EL (cell line): ENCODE data around the gene INSL6.
A peak's percentile ranks its signal among the peaks of the same experiment; 100 is the strongest.
"Not testable (repeated sequence)": the region's sequence is repeated elsewhere in the genome, so short reads cannot be mapped to it uniquely, and the experiment has no call there.

ENCODE experiments used
- DNase-seq: peaks from one replicate; pipeline ENCODE4 v3.0.0-alpha.2; 2016

The INSL6 gene, protein sequence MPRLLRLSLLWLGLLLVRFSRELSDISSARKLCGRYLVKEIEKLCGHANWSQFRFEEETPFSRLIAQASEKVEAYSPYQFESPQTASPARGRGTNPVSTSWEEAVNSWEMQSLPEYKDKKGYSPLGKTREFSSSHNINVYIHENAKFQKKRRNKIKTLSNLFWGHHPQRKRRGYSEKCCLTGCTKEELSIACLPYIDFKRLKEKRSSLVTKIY

DNA sequence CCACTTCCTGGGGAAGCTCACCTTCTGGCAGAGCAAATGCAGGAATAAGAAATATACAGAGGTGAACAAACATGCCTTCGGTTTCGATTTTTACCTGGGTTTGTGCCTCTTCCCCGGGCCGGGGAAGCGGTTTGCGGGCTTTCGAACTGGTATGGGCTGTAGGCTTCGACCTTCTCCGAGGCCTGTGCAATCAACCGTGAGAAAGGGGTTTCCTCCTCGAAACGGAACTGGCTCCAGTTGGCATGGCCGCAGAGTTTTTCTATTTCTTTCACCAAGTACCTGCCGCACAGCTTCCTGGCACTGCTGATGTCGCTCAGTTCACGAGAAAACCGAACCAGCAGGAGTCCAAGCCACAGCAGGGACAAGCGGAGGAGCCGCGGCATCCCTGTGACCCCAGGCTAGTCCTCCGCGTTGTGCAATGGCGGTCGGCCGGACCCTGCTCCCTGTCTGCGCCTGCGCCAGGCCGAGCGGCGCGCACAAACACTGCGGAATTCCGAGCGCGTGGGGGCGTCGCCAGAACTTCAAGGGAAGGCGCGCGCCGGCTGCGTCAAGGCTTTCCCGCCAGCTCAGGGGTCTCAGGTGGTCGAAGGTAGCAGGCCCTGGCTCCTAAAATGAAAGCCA lies at the start of gene INSL6:
Gene INSL6 (minus strand): TSS at position 420 of the 621 bp plus-strand sequence. CDS start 37 bp downstream, at position 383.
- no peak for DNase-seq

DNA sequence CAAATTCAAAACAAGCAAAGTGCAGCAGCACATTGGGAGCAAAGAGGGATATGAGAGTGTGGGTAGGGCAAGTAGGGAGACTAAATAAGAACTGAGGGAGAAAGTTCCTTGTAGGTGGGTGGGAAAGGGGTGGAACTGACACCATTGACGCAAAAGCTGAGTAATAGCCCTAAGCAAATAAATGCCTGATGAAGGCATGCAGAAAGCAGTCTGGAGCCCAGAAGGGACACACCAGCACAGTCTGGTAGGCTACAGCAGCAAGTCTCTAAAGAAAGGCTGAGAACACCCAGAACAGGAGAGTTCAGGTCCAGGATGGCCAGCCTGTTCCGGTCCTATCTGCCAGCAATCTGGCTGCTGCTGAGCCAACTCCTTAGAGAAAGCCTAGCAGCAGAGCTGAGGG lies 45.8 kb upstream of the INSL6 start, which contains the start of gene INSL4:
Gene INSL4 (plus strand): TSS at position 208 of the 400 bp plus-strand sequence. CDS start 105 bp downstream, at position 313.
- DNase-seq, result peak; percentile 20

DNA sequence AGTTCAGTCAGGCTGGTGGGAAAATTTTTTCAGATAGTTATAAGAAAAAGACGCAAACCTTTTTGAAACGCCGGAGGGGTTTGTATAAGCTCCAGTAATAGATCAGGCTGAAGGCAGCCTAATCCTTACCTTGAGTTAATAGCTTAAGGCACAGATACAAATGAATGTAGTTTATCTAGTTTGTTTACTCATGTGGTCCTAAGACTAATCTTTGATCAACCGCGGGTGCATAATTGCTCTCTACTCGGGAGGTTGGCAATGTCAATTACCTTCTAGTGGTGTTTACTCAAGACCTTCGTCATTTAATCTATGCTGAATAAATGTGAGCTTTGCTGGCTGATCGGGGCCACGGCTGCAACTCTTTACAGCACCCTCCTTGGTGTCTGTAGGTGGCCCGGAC lies 45.1 kb upstream of the INSL6 start:
- no peak for DNase-seq

DNA sequence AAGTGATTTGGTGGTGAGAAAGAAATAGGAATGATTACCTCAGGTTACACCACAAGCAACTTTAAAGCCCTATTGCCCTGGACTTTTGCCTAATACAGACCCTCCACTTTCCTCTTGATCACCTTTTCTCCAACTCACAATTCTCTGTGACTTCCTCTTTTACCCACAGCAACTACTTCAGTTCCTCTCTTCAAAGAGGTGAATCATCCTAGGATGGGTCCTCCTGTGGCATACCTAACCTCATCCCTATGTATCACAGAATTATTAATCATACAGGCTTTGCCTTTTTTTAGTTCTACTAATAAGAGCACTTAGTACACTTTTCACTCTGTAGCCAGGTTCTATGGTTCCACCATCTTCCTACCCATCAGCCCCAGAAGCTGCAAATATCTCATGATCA lies 19.6 kb upstream of the INSL6 start:
- no peak for DNase-seq

DNA sequence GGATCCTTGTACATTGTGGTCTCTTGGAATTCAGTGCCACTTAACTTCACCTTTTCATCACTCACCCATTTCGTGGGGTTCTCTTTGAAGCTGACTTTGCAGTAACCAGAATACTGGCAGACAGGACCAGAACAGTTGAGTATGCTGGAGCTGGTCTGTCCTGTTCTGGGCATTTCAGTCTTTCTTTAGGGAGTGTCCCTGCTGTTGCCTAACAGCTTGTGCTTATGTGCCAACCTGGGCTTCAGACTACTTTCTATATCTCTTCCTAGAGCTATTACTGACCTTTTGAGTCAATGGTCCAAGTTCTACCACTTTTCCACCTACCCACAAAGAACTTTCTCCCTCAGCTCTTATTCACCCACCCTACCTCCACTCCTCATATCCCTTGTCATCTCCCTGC lies 10.0 kb upstream of the INSL6 start:
- DNase-seq, result no peak

DNA sequence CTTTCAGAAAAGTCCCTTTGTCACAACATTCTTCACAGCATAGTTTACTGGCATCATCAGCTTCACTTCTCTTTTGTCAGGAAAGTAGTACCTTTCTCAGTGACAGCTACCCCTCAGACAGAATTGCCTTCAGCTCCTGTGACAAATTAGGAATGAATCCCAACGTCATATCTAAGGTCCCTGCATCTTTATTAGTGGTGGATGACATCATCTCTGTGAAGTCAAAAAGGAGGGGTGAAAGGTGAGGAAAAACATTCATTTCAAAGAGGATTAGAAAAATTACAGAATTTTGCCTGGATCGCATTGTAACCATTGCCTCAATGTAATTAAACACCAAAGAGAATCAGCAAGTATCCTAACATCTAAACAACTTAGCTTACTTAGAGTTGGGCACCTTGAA lies 7.9 kb upstream of the INSL6 start:
- no peak for DNase-seq

DNA sequence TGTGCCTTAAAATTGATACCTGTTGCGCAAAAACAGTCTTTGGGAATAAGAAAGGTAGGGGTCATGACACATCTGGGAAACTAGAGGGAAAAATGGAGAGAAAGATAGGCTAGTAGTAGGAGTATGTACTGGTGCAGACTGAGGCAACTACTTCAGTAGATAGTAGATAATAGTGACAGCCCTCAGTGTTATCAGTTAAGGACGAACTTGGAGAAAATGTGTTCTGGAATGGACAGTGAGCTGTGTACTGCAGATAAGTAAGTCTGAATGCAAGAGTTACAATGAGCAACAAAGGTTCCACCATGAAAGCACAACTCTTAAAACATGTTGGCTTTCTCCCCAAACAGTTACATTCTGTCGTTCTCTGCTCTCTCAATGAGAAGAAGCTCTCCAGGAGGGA lies 6.5 kb upstream of the INSL6 start:
- DNase-seq, result no peak

DNA sequence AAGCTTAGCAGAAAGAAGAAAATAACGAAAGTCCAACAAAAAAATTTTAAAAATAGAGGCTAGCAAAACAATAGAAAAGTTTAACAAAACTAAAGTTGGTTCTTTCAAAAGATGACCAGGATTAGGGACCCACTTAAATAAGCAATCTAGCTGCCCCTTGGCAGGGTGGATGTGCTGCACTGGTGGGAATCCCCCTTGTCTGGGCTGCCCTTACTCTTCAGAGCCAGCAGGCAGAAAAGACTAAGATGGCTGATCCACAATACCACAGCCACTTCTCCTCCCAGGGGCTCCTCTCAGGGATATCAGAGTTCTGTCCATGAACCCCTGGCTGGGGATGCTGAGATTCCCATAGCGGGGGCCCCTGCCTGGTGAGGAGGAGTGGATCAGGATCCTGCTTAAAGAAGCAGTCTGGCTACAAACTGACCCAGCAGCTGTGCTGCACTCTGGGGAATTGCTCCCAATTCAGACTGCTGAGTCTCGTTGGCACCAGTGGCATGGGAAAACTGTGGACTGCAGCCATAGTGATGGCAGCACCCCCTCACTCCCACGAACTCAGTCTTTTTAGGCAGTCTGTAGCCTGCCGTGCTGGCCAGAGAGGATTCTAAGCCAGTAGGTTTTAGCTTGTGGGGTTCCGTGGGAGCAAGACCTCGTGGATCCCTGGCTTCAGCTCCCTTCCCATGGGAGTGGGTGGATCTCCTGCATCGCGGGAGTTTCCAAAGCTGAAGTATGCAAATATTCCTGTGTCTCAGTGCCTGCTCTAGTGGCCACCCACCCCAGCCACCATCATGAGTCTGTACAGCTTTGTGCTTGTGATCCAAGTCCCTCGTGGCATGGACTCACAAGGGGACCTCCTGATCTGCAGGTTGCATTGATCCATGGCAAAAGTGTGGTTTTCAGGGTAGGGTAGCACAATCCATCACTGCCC lies 2.9 kb upstream of the INSL6 start:
- DNase-seq, result no peak

DNA sequence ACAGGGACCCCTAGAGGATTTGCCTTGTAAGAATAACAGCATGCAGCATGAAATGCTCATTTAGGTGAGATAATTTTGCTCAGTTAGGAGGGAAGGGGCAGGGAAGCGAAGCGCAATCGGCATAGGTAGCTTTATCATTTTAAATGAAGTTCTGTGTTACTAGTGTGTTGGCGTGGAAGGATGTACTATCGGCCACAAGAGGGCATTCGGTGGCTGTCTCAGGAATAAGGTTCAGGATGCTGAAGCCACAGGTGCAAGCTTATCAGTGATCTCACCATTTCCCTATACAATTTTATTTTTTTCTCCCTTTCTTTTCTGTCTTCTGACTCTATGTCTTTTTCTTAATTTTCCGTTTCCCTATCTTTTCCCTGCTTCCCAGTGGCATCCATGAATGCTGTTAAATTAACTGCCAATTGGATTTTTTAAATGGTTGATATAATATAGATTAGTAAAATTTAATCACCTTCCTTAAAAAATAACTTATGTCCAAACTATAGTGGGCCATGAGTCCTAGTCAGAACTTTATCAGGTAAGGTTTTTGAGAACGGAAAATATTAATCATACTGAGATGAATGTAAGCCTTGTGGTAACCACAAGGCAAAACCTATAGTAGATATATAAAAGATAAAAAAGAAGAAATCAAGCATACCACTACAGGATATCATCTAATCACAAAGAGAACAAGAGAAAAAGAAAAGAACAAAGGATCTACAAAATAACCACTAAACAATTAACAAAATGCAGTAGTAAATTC lies 1.2 kb upstream of the INSL6 start:
- DNase-seq, result peak; percentile 61

DNA sequence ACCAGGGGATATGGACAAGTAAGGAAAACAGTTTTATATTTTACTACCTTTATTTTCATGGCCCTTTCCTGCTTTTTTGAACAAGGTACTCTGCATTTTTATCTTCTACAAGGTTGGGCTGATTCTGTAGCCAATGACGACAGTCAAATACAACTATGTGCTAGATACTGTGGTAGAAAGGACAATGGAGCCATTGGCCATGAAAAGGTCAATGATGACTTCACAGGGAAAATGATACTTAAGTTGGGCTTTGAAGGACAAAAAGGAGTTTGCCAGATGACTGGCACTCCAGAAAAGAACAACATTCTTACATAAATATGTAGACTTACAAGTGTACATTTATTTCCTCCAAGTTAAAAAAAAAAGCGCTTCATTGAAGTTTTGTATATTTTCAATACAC lies 663 bp downstream of the INSL6 start:
- DNase-seq, result no peak

DNA sequence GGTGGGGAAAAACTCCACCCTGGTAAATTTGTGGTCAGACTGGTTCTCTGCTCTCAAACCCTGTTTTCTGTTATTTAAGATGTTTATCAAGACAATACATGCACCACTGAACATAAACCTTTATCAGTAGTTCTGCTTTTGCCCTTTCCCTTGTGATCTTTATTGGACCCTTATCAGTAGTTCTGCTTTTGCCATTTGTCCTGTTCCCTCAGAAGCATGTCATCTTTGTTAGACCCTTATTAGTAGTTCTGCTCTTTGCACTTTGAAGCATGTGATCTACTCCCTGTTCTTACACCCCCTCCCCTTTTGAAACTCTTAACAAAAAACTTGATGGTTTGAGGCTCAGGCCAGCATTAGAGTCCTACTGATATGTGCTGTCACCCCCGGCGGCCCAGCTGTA lies 4.8 kb downstream of the INSL6 start:
- DNase-seq, result not testable (repeated sequence)

DNA sequence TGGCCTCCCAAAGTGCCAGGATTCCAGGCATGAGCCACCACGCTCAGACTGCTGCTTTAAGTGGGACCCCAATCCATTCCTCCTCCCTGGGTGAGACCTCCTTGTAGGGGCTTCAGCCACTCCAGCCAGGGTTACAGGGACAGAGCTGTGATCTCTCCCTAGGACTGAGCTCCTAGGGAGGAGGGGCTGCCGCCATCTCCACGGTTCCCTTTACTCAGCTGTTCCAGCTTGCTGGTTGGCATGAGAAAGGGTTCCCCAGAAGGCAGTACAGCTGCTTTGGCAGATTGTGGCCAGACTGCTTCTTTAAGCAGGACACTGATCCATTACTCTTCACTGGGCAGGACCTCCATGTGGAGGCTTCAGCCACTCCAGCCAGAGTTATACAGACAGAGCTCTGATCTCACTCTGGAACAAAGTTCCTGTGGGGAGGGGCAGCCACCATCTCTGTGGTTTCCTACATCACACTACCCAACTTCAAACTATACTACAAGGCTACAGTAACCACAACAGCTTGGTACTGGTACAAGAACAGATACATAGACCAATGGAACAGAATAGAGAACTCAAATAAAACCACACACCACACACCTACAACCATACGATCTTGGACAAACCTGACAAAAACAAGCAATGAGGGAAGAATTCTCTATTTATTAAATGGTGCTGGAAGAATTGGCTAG lies 7.2 kb downstream of the INSL6 start:
- no peak for DNase-seq

DNA sequence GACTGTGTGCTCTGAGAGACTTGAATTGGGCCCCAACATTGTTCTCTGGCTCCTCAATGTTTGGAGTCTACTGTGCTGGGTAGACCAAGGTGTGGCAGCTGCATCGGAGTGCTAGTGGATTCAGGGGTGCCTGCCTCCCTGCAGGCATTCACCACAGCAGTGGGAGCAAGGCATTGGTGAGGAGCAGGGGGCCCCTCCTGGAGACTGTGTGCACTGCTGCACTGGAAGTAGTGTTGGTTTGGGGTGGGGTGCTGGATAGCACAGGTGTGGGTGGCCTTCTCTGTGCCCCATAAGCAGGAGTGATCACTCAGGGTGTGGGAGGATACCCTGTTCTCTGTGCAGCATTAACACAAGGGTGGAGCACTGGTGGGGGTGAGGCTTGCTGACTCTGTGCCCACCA lies 39.2 kb downstream of the INSL6 start:
- no peak for DNase-seq

DNA sequence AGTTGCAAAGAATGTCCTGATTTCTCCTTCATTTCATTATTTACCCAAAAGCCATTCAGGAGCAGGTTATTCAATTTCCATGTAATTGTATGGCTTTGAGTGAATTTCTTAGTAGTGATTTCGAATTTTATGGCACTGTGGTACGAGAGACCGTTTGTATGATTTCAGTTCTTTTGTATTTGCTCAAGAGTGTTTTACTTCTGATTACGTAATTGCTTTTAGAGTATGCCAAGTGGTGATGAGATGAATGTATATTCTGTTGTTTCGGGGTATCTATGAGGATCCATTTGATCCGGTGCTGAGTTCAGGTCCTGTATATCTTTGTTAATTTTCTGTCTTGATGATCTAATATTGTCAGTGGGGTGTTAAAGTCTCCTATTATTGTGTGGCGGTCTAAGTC lies 41.2 kb downstream of the INSL6 start:
- no peak for DNase-seq

DNA sequence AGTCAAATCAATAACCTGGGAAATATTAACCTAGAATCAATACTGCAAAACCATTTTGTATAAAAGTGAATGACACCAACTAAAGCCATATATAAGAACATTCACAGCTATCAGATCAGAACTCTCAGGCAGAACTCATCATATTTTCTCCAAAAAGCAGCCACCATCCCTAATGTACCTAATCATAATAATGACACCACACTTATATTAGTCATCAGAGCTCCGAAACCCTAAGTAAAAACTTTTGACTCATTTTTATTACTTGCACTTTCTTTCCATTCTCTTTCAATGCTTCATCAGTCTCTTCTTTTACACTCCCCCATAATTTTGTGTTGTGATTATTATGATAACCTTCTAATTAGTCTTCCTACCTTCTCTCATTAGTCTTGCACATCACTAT lies 45.3 kb downstream of the INSL6 start:
- DNase-seq, result peak; percentile 18

DNA sequence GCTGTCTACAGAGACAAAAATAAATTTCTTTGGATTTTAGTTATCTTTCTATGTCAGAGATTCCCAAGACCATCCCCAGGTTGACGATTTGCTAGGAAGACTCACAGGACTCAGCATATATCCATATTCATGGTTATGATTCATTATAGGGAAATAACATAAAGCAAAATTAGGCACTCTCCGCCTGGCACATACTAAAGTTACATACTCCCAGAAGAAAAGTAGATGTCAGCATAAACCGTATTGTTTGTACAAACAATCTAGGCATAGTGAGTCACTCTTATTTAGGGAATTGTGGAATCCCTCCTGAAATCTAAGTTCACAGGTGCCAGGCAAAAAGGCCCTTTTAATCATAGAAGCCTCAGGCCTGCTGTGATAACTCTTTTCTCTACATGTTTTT lies 62.9 kb downstream of the INSL6 start:
- DNase-seq, result no peak

DNA sequence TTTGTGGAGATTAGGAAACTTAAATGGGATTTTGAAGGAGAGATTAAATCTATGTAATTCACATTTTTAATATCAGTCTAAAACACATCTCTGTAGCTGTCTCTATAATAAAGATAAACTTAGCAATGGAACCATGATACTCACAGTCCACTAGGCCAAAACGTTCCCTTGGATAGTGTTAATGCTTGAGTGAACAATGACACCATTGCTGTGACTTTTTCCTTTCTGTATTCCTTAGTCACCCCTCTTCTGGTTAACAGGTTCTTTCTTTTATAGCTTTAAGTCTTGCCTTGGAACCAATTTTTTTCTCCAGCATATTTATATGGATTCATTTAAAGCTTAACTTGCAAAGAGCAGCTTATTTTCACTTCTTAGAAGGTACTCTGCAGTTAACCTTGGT lies 63.3 kb downstream of the INSL6 start:
- no peak for DNase-seq

DNA sequence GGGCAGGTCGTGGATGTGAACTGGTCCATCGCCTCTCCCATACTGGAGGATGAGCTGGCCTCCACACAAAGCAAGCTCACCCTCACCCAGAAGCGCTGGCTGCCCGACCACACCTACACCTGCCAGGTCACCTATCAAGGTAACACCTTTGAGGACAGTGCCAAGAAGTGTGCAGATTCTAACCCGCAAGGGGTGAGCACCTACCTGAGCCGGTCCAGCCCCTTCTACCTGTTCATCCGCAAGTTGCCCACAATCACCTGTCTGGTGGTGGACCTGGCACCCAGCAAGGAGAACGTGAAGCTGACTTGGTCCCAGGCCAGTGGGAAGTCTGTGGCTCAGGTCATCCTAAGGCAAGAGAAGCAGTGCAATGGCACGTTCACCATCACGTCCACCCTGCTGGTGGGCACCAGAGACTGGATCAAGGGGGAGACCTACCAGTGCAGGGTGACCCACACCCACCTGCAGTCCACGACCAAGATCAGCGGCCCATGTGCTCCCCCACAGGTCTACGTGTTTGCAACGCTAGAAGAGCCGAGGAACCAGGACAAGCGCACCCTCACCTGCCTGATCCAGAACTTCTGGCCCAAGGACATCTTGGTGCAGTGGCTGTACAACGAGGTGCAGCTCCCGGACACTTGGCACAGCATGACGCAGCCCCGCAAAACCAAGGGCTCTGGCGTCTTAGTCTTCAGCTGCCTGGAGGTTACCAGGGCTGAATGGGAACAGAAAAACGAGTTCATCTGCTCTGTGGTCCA lies 71.3 kb downstream of the INSL6 start:
- DNase-seq, result no peak
